GM21528 (cell line): ENCODE results near the gene ILDR2.
"Not testable (repeated sequence)": the region's sequence is repeated elsewhere in the genome, so short reads cannot be mapped to it uniquely, and the experiment has no call there.

ENCODE experiments used
- ATAC-seq: cut with Tn5 transposase; IDR thresholded peaks from one replicate; pipeline ENCODE4 v1.9.1; 2021; ENCODE audit warnings: mild to moderate bottlenecking, moderate library complexity; ENCODE audit not compliant: unreplicated experiment, low FRiP score

Gene ILDR2

DNA sequence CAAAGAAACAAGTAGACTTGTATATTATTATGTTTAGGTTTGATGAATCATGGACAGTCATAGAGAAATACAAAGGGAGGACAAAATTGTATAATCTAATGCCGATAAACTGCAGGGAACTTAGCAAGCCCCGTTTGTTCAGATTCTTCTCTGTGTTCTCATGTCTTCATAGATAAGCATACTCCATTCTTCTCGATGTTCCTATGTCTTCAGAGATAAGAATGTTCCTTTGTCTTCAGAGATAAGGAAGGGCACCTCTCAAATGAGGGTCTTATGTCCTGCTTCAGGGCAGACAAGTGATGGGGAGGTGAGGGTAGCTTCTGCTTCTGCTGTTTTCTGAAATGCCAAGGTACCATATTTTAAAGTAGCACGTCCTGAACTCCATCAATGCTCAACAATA, 79.6 kb downstream of the ILDR2 start:
- ATAC-seq = no peak

- ATAC-seq = no peak
Measured at GRCh38 chr1:166889776-166890175, 85.6 kb downstream of the ILDR2 start.

DNA sequence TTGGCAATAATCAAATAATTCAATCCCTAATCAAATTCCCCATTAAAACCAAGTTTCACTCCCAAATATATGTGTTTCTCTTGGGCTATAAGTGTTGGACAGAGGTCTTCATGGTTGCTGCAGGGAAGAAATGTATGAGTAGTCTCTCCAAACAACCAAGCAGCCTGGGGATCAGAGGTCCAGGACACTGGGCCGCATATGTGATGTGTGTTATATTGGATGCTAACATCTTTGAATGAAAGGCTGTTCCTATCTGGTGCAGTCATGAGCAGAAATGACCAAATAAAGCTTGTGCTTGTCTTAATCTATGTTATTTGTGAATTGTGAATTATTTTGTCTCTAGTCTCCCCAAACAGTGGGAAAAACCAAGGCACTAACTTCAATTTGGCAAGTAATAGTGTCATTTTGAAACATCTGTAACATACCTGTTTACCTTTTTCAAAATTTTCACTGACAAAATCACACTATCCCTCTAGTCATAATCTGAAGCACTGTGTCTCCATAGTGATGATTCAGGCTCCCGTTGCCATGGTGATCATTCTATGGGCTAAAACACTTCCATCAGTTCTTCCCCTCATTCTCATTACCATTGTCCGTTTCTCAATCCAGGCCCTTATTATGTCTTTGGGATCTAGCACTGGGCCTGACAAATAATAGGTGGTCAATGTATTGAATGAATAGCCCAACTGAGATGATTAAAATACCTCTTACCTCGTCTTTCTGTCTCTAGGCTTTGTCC, 86.8 kb downstream of the ILDR2 start:
- ATAC-seq = no peak

DNA sequence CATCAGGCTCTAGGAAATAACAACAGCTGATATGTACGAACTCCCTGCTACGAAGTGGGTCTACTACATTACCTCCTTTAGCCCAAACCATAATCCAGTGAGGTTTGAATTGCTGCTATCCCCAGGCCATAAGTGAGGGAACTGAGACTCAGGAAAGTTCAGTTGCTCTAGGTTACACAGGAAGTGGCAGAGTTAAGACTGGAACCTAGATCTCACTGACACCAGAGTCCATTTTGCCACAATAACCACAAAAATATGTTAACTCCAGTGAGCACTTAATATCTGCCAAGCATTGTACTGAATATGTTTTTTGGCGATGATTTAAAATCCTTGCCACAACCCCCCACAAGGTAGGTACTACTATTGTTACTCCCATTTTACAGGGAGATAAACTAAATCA, 90.4 kb downstream of the ILDR2 start:
- ATAC-seq = no peak

DNA sequence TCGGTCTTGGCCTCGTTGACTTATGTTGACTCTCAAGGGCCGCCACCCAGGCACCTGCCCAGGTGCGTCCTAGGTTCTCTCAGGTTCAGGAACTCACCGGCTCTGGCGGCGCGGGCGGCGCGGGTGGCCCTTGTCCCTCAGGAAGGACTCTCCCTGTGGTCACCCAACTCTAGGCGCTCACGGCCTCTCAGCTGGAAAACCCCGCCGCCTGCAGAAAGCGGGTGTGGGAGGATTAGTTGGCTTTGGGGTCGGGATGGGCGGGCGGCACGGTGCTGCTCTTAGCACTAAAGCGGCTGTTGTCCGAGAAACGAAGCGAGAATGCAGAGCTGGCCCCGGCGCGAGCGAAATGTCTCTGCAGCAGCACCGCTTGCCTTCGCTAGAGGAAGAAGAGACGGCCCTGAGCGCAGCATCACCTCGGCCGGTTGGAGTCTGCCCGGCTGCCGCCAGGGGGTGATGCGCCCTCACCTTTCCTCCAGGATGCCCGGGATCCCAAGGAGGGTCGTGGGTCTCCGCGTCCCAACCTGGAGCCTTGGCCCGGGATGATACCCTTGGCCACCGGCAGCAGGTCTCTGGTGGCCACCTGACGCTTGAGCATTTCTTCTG, 91.2 kb downstream of the ILDR2 start:
- ATAC-seq = no peak

DNA sequence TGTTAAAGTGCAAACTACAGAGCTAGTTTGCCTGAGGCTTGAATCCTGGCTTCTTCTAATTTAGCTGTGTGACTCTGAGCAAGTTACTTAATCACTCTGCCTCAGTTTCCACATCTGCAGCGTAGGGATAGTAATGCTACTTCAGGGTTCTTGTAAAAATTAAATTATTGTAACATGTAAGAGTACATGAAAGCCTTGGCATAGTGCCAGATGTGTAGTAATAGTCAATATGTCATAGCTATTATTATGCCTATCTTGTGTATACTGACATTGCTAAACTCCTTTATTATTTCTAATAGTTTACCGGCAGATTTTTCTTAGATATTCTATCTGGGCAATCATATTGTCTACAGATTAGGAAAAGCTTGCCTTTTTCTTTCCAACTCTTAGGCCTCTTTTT, 92.4 kb downstream of the ILDR2 start:
- no peak for ATAC-seq

- ATAC-seq = not testable (repeated sequence)
Measured at GRCh38 chr1:166878173-166878917, 97.0 kb downstream of the ILDR2 start.

DNA sequence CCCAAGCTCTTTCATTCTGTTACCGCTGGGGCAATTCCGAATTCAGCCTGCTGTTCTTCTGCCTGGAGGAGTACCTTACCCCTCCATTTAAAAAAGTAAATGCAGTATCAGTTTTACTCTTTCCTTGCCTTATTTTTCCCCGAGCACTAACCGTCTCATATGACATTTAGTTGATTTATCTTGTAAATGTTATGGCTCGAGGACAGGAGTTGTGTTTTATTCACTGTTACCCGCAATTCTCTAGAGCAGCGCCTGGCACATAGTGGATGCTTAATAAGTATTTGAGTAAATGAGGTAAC, 98.9 kb downstream of the ILDR2 start:
- peak; percentile 9 for ATAC-seq

DNA sequence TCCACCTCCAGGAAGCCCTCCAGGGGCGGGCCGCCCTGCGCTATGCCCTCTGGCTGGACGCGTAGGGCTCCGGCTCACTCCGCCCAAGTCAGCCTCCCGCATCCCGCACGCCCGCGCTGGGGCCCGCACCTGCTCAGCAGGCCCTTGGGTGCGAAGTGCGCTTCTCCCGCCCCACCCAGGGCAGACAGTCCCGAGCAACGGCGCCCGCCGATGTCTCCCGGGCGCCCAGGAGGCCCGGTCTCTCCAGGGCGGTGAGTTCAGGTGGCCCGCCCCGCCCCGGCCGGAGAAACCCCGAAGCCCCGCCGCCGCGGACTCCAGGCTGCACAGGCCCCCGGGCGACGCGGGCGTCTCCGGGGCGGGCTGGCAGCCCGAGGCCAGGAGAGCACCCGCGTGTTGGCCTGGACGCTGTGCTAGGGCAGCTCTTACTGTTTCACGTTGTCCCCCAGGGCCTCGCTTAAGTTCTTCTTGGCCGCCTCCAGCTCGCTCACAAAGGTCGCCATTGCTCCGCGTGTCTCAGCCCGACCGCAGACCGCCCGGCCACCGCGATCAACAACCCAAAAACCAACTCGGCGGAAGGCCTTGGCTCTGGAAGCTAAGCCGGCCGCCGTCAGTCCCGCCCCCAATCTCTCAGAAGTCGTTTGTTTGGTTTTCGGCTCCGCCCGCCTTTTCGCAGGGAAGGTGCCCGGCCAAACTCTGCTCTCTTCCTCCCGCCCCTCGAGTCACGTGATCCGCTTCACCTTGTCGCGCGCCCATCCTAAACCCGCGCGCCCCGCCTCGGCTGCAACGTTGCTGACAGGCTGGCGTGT, 99.4 kb downstream of the ILDR2 start, which contains the start of gene TADA1:
Gene TADA1, minus strand, starts transcription at position 531 of the 806 bp plus-strand sequence. Its CDS starts 31 bp downstream, at position 500.
- ATAC-seq = peak; percentile 92

GRCh38 chr1:166875302-166875733, 100.0 kb downstream of the ILDR2 start:
- no peak for ATAC-seq

- ATAC-seq = no peak
Measured at GRCh38 chr1:166874464-166874863, 100.9 kb downstream of the ILDR2 start.

DNA sequence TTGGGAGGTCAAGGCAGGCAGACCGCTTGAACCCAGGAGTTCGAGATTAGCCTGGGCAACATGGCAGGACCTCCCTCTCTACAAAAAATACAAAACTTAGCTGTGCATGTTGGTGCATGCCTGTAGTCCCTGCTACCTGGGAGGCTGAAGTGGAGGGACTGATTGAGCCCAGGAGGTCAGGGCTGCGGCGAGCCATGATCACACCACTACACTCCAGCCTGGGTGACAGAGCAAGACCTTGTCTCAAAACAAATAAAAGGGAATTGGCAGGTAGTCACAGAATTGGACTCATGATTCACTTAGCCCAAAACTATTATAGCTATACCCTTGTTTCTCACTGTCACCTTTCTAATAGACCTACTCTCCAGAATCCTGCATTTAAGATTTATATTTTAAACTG, 104.8 kb downstream of the ILDR2 start:
- ATAC-seq = no peak

DNA sequence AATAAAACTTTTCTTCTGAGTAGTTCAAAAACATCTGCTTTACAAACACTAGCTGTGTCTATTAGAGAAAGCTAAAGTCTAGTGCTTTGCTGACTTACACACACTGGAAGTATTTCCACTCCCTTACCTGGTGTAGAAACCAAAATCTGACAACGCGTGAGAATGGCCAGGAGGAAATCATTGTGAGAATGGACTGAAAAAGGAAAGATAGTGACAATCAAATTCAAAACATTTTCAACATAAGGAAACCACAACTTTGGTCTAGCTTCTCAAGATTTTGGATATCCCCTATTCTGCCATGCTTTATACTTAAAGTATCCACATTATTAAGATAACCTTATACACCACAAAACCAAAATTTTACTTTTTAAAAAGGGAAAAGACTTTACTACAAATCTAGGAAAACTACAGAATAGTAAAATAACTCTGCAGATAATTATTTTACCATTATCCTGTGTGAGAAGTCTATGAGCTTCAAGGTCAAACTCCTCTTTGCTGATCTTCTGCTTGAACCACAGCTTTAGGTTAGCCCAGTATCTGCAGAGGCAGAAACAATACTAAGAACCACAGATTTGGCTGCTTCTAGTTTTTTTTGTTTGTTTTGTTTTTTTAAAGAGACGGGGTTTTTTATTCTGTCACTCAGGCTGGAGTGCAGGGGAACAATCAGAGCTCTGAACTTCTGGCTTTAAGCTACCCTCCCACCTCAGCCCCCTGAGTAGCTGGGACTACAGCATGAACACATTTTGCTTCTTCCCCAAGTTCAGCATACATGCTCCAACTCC, 105.8 kb downstream of the ILDR2 start:
- ATAC-seq = no peak

DNA sequence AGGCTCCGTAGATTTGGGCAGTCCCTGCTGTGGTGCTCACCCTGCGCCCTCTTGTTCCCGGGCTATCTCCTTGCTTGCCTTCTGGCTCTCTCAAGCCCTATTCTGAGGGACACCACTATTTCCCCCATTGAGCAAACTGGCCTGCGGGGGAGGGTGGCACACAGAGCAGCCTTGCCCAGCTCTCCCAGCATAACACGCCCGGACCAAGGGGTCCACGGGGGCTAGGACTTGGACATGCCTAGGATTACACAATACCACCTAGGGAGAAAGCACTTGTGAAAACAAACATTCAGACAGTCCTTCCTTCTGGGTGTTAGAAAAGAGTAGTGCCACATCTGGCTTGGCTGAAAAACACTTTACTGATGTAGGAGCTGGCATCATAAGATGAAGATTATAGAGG, 106.7 kb downstream of the ILDR2 start:
- no peak for ATAC-seq

DNA sequence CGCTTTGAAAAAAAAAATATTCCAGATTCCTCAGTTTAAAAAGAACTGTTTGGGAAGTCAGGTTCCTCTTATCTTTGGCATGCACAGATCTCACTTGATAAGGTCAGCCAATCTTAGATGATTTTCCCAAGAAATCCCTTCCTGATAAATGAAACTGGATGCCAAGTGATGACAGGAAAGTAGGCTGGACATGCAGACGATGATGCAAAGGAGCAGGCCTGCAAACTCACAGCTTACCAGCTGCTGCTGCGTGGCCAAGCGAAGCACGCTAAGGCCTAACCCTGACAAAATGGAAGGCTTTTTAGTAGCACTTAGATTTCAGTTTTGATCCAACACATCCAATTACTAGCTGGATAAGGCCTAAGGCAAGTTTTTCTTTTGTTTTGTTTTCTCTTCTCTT, 109.4 kb downstream of the ILDR2 start:
- ATAC-seq = no peak

GRCh38 chr1:166859597-166859996, 115.7 kb downstream of the ILDR2 start:
- ATAC-seq = no peak

DNA sequence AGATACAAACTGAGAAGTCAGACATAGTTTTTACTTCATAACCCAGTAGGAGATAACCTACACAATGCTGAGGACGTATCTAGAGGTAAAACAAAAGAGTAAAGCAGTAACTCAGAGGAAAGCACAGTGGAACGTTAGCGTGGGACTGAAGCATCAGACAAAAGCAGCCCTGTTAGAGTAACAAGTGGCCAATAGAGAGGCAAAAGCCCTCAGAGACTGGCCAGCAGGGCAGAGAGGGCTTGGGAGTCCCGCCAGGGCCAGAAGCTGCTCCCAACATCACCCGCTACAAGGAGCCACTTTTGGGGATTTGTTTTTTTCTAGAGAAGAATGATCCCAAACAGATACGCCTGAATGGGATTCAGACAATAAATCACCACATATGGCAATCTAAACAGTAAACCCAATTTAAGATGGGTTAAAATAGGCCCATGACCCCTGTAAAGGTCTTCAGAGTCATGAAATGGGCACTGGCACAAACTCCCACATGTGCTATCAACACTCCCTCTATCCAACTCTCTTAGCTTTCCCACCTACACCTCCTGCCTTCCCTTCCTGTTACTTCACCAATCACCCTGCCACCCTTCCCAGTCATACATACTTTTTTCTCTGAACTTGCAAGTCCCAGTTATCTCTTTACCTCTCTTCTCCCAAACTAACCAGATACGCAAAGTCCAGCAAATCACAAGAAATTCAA, 116.5 kb downstream of the ILDR2 start:
- no peak for ATAC-seq
